ENCODE measurements around the gene CHSY1.

GRCh38 chr15:101286471-101287114, 34.7 kb upstream of the CHSY1 start:
- TF ChIP-seq CTCF (IDR thresholded peaks at IDR 0.05), result no peak
- no peak for TF ChIP-seq POLR2A (IDR thresholded peaks at IDR 0.05)
